GM06990 (cell line): Measurements from ENCODE around the gene MAP3K21.

ENCODE experiments used
- DNase-seq: peaks from one replicate; pipeline ENCODE4 v3.0.0-alpha.2; 2011; ENCODE audit not compliant: insufficient read length; ENCODE audit errors: extremely low read depth
- H3K27me3 ChIP-seq: replicated peaks from 2 replicates; pipeline ENCODE4 v1.6.0; 2011; ENCODE audit warnings: low read length; ENCODE audit not compliant: control insufficient read depth, insufficient read depth
- H3K36me3 ChIP-seq: 2 replicates; pipeline ENCODE4 v1.5.1; 2011; ENCODE audit warnings: low read length; ENCODE audit not compliant: control insufficient read depth, insufficient read depth
- H3K4me3 ChIP-seq: replicated peaks from 2 replicates; pipeline ENCODE4 v1.5.1; 2011; ENCODE audit warnings: low read depth, mild to moderate bottlenecking, control low read depth, low read length
- TF ChIP-seq, protein P1 (sequence below): IDR thresholded peaks from 2 replicates; pipeline ENCODE4 v1.5.1; 2011; ENCODE audit warnings: low read length, control low read depth, mild to moderate bottlenecking, inconsistent platforms; ENCODE audit not compliant: insufficient read depth, poor library complexity, severe bottlenecking

Gene MAP3K21

GRCh38 chr1:233342086-233342485 is 14.6 kb downstream of the MAP3K21 start:
- Histone ChIP-seq H3K27me3 (no peaks in the 10 kb centered on the region), H3K4me3 (no peak overlapping the region), H3K36me3 (no peaks in the 10 kb centered on the region)
- TF ChIP-seq, protein P1, sequence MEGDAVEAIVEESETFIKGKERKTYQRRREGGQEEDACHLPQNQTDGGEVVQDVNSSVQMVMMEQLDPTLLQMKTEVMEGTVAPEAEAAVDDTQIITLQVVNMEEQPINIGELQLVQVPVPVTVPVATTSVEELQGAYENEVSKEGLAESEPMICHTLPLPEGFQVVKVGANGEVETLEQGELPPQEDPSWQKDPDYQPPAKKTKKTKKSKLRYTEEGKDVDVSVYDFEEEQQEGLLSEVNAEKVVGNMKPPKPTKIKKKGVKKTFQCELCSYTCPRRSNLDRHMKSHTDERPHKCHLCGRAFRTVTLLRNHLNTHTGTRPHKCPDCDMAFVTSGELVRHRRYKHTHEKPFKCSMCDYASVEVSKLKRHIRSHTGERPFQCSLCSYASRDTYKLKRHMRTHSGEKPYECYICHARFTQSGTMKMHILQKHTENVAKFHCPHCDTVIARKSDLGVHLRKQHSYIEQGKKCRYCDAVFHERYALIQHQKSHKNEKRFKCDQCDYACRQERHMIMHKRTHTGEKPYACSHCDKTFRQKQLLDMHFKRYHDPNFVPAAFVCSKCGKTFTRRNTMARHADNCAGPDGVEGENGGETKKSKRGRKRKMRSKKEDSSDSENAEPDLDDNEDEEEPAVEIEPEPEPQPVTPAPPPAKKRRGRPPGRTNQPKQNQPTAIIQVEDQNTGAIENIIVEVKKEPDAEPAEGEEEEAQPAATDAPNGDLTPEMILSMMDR: no peak
- no peak for DNase-seq

DNA sequence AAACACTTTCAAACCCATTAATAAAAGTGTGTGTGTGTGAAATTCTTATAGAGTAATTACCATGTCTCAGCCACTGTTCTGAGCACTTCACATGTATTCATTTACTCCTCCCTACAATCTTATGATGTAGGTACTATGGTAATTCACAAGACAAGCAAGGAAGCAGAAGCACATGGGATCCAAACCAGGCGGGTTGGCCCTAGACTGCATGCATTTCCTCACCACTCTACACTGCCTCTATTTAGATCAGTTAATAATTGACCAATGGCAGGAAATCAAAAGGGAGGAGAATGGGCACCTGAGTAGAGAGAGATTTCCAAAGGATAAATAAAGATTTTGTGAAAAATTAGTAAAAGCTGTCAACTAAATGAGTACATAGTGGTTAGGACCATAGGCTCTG is 15.7 kb downstream of the MAP3K21 start:
- DNase-seq: no peak

DNA sequence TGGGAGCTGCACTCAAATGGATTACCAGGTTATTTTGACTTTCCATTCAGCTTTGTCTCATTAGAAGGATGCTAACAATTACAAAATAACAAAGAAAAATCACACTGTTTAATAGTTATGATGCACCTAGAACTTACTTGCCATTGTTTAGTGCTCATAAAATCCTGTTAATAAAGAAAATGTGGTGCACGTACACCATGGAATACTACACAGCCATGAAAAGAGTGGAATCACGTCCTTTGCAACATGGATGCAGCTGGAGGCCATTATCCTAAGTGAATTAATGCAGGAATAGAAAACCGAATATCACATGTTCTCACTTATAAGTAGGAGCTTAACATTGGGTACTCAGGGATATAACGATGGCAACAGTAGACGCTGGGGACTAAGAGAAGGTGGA is 19.8 kb downstream of the MAP3K21 start:
- Histone ChIP-seq H3K4me3 (no peak overlapping the region), H3K36me3 (no peaks in the 10 kb centered on the region), H3K27me3 (no peaks in the 10 kb centered on the region)
- no peak for DNase-seq
- TF ChIP-seq, protein P1: no peak

More for the DNA sequence above, 15.7 kb downstream of the MAP3K21 start:
- H3K27me3 ChIP-seq: no peaks in the 10 kb centered on the region
- H3K4me3 ChIP-seq: no peak overlapping the region
- H3K36me3 ChIP-seq: no peaks in the 10 kb centered on the region
- TF ChIP-seq, protein P1: no peak

GRCh38 chr1:233349137-233349536 is 21.6 kb downstream of the MAP3K21 start:
- TF ChIP-seq, protein P1: no peak
- Histone ChIP-seq H3K4me3 (no peak overlapping the region), H3K27me3 (no peaks in the 10 kb centered on the region), H3K36me3 (no peaks in the 10 kb centered on the region)
- no peak for DNase-seq

GRCh38 chr1:233354983-233355382 is 27.5 kb downstream of the MAP3K21 start:
- Histone ChIP-seq H3K4me3 (no peak overlapping the region), H3K27me3 (no peaks in the 10 kb centered on the region), H3K36me3 (no peaks in the 10 kb centered on the region)
- TF ChIP-seq, protein P1: no peak
- DNase-seq: no peak
